IMR-90 (cell line): Measurements from ENCODE around the gene PPP4C. TPM values are rescaled to one million over a fixed set of nuclear protein-coding genes. Genes with fewer than 3 reads are reported as not detected.

Source experiments
- ATAC-seq: fragments of 200-7000 bp; cut with Tn5 transposase; 2 replicates; pipeline ENCODE4 v1.9.1; 2020; ENCODE audit warnings: low read depth, mild to moderate bottlenecking, moderate library complexity
- BruUV-seq: library from RNA; stranded (reverse); fragments of 400-500 nt; replicated peaks from 2 replicates; lab custom pipeline; 2021; lab: Mats Ljungman, UMichigan
- CTCF ChIA-PET: fragments of 300-600 bp; formaldehyde crosslinking; extraction: SDS; loops from one replicate; lab custom pipeline; 2021; ENCODE audit warnings: antibody characterized with exemption; lab: Yijun Ruan, JAX
- POLR2A ChIA-PET: fragments of 300-600 bp; sonication (Branson Sonifier 250); formaldehyde crosslinking; loops from one replicate; lab custom pipeline; 2022; ENCODE audit warnings: antibody characterized with exemption; ENCODE audit not compliant: unreplicated experiment; lab: Charles Lee
- DNase-seq: peaks from one replicate; pipeline ENCODE4 v3.0.0; 2013
- H2AFZ ChIP-seq: replicated peaks from 2 replicates; pipeline ENCODE3; 2013; ENCODE audit warnings: low read length, mild to moderate bottlenecking; ENCODE audit not compliant: poor library complexity
- H2AK5ac ChIP-seq: 2 replicates; pipeline ENCODE4 v1.6.1; 2013; ENCODE audit warnings: low read depth, low read length, inconsistent platforms
- H2AK9ac ChIP-seq: replicated peaks from 2 replicates; pipeline ENCODE3; 2013; ENCODE audit warnings: mild to moderate bottlenecking, low read depth, low read length, moderate library complexity; ENCODE audit not compliant: poor library complexity
- H2BK120ac ChIP-seq: 2 replicates; pipeline ENCODE4 v1.6.1; 2013; ENCODE audit warnings: low read depth, low read length, inconsistent platforms
- H2BK15ac ChIP-seq: 3 replicates; pipeline ENCODE4 v1.6.1; 2013; ENCODE audit warnings: low read depth, low read length, inconsistent platforms
- H2BK20ac ChIP-seq: 2 replicates; pipeline ENCODE4 v1.6.1; 2013; ENCODE audit warnings: low read depth, mild to moderate bottlenecking, inconsistent platforms, low read length, moderate library complexity
- H2BK5ac ChIP-seq: 2 replicates; pipeline ENCODE4 v1.6.1; 2013; ENCODE audit warnings: mild to moderate bottlenecking, low read depth, low read length, inconsistent platforms; ENCODE audit not compliant: poor library complexity, severe bottlenecking
- H3K14ac ChIP-seq: replicated peaks from 2 replicates; pipeline ENCODE4 v1.6.1; 2013; ENCODE audit warnings: low read depth, low read length, inconsistent platforms
- H3K18ac ChIP-seq: 2 replicates; pipeline ENCODE4 v1.6.1; 2013; ENCODE audit warnings: low read depth, low read length, control low read depth
- H3K23ac ChIP-seq: 2 replicates; pipeline ENCODE4 v1.6.1; 2013; ENCODE audit warnings: low read depth, low read length, inconsistent platforms
- H3K27ac ChIP-seq: 2 replicates; pipeline ENCODE4 v1.5.1; 2013; ENCODE audit warnings: mild to moderate bottlenecking, control low read depth, low read length; ENCODE audit not compliant: insufficient read depth
- H3K27me3 ChIP-seq: 2 replicates; pipeline ENCODE4 v1.6.1; 2013; ENCODE audit warnings: low read length; ENCODE audit not compliant: control insufficient read depth, insufficient read depth
- H3K36me3 ChIP-seq: 2 replicates; pipeline ENCODE4 v1.6.1; 2013; ENCODE audit warnings: low read length, mixed read lengths; ENCODE audit not compliant: control insufficient read depth, insufficient read depth
- H3K4ac ChIP-seq: 2 replicates; pipeline ENCODE4 v1.6.1; 2013; ENCODE audit warnings: low read depth, low read length, inconsistent platforms
- H3K4me1 ChIP-seq: 2 replicates; pipeline ENCODE4 v1.6.1; 2013; ENCODE audit warnings: low read length, mixed read lengths; ENCODE audit not compliant: control insufficient read depth, insufficient read depth
- H3K4me2 ChIP-seq: 2 replicates; pipeline ENCODE4 v1.6.1; 2013; ENCODE audit warnings: low read depth, mild to moderate bottlenecking, control low read depth, low read length, moderate library complexity
- H3K4me3 ChIP-seq: 2 replicates; pipeline ENCODE4 v1.5.1; 2013; ENCODE audit warnings: low read depth, mild to moderate bottlenecking, control low read depth, low read length, moderate library complexity; ENCODE audit not compliant: insufficient read depth
- H3K56ac ChIP-seq: 2 replicates; pipeline ENCODE4 v1.6.1; 2013; ENCODE audit warnings: low read length, inconsistent platforms; ENCODE audit not compliant: insufficient read depth; ENCODE audit errors: extremely low read depth
- H3K79me1 ChIP-seq, 2 experiments: 2 replicates each; pipeline ENCODE4 v1.6.1; 2013; ENCODE audit warnings: low read length in 2 of 2, inconsistent platforms in 1 of 2, low read depth in 1 of 2
- H3K9ac ChIP-seq: 2 replicates; pipeline ENCODE4 v1.6.1; 2013; ENCODE audit warnings: low read depth, low read length, control low read depth
- H3K9me1 ChIP-seq: 2 replicates; pipeline ENCODE4 v1.6.1; 2013; ENCODE audit warnings: low read length, inconsistent platforms; ENCODE audit not compliant: insufficient read depth
- H3K9me3 ChIP-seq: 2 replicates; pipeline ENCODE4 v1.6.1; 2013; ENCODE audit warnings: low read length; ENCODE audit not compliant: control insufficient read depth, insufficient read depth
- H4K20me1 ChIP-seq: 2 replicates; pipeline ENCODE4 v1.6.1; 2013; ENCODE audit warnings: low read length, inconsistent platforms; ENCODE audit not compliant: insufficient read depth
- H4K5ac ChIP-seq: 2 replicates; pipeline ENCODE4 v1.6.1; 2013; ENCODE audit warnings: mild to moderate bottlenecking, low read depth, low read length, control low read depth
- H4K8ac ChIP-seq, 2 experiments: 2 replicates each; pipeline ENCODE4 v1.6.1; 2013; ENCODE audit warnings: low read depth in 2 of 2, low read length in 2 of 2, control low read depth in 1 of 2, inconsistent platforms in 1 of 2
- H4K91ac ChIP-seq: 2 replicates; pipeline ENCODE4 v1.6.1; 2013; ENCODE audit warnings: low read depth, low read length, inconsistent platforms; ENCODE audit not compliant: insufficient read depth
- CHD1 ChIP-seq: IDR thresholded peaks from 2 replicates; pipeline ENCODE4 v1.6.1; 2012; ENCODE audit warnings: low read depth, low read length, improper control_type of control experiment
- CTCF ChIP-seq: conservative IDR thresholded peaks from 2 replicates; pipeline ENCODE4 v1.5.1; 2012; ENCODE audit warnings: mild to moderate bottlenecking, low read depth, low read length, improper control_type of control experiment
- RAD21 ChIP-seq: IDR thresholded peaks from 2 replicates; pipeline ENCODE4 v1.6.1; 2012; ENCODE audit warnings: low read length, improper control_type of control experiment
- RFX5 ChIP-seq: IDR thresholded peaks from 2 replicates; pipeline ENCODE4 v1.8.0; 2012; ENCODE audit warnings: low read depth, mild to moderate bottlenecking, low read length, moderate library complexity
- USF2 ChIP-seq: fragments of 150-350 bp; IDR thresholded peaks from 2 replicates; pipeline ENCODE4 v1.6.1; 2017; ENCODE audit warnings: mild to moderate bottlenecking, antibody characterized with exemption, low read length, low read depth
- WGBS, 2 experiments: methylation state at CpG; one replicate each; pipeline versions ENCODE4 v1.1.5 to v1.1.7; 2013; ENCODE audit warnings: missing lambda C conversion rate in 2 of 2; ENCODE audit not compliant: insufficient read length in 1 of 2; ENCODE audit errors: extremely low coverage in 2 of 2; 5-methylcytosine and 5-hydroxymethylcytosine counted together
- dilution Hi-C: fragments of 300-500 bp; cut with HindIII; formaldehyde crosslinking; loops from one replicate; pipeline ENCODE4 v1.14.3; 2018; ENCODE audit warnings: low sequenced_read_pairs; ENCODE audit not compliant: unreplicated experiment
- in situ Hi-C: fragments of 300-500 bp; cut with MboI; formaldehyde crosslinking; loops from 3 replicates; pipeline ENCODE4 v1.14.3; 2019; ENCODE audit warnings: low sequenced_read_pairs, inconsistent platforms, mixed read lengths
- intact Hi-C: fragments of 100-400 bp; cut with micrococcal nuclease; formaldehyde crosslinking; loops from 2 replicates; pipeline ENCODE4 v1.10.0; 2022
- polyA plus RNA-seq, 3 experiments: library from polyadenylated mRNA; depleted of rRNA; stranded (reverse); fragments of >200 nt; gene quantifications; 2 replicates each; pipeline ENCODE4 v1.2.3, GENCODE V29; 2012; ENCODE audit warnings: low replicate concordance in 1 of 3
- total RNA-seq: library from RNA; depleted of rRNA; stranded (reverse); fragments of >200 nt; gene quantifications from 2 replicates; pipeline ENCODE4 v1.2.3, GENCODE V29; 2012

Gene PPP4C
- total and polyA plus RNA-seq, 2 of the 4 experiments (the other 2 are of a cell fraction): 200 to 209 TPM

- Histone ChIP-seq H2AFZ (peak overlapping the region; percentile 1), H3K4me1 (peaks cover 24% of the 10 kb centered on the region), H3K27ac (0 out of 2 replicates have a peak overlapping the region, but pooled peaks have one; percentile 3), H2AK9ac (peak overlapping the region; percentile 5), H2AK5ac (no peak overlapping the region), H3K18ac (no peak overlapping the region), H2BK5ac (no peak overlapping the region), H3K27me3 (no peaks in the 10 kb centered on the region), H2BK120ac (no peak overlapping the region), H4K91ac (no peak overlapping the region), H3K4me2 (peak overlapping the region; percentile 31; the same call in 1 of the 2 replicates), H3K4ac (no peak overlapping the region), H3K23ac (peak overlapping the region; percentile 72; the same call in 1 of the 2 replicates), H4K8ac (no peak overlapping the region), H3K79me1 (peaks cover 21 to 57% of the 10 kb centered on the region in 2 experiments), H4K5ac (no peak overlapping the region), H2BK20ac (no peak overlapping the region), H3K14ac (no peak overlapping the region), H3K36me3 (peaks cover 61% of the 10 kb centered on the region), H3K9ac (peak overlapping the region; percentile 22; the same call in 1 of the 2 replicates), H3K9me1 (peaks cover 19% of the 10 kb centered on the region), H4K20me1 (peaks cover 65% of the 10 kb centered on the region), H3K9me3 (no peaks in the 10 kb centered on the region), H2BK15ac (no peak overlapping the region), H3K4me3 (no peak overlapping the region; the same call in 1 of the 2 replicates), H3K56ac (no peak overlapping the region)
- CTCF ChIA-PET: no interaction called here
- dilution Hi-C loops (no loop called here), in situ Hi-C loops (no loop called here), intact Hi-C loops (no loop called here)
- ATAC-seq (no peak), DNase-seq (no peak)
- TF ChIP-seq USF2 (no peak), CTCF (peak; percentile 56), RAD21 (peak; percentile 59), RFX5 (no peak), CHD1 (no peak)
- BruUV-seq: no TSS peak
- POLR2A ChIA-PET: no interaction called here
- WGBS, 2 experiments: 93% methylated on average over 8 of the region's 17 CpGs; no CpG with 5 or more reads in 1 of the 2 experiments
Observed at GRCh38 chr16:30068750-30069610, 6.8 kb upstream of the PPP4C start.
